HL-60 (cell line): Measurements from ENCODE around the gene TFAP2A.
A peak's percentile ranks its signal among the peaks of the same experiment; 100 is the strongest.

Source experiments
- DNase-seq, 2 experiments: peaks; one replicate each; pipeline ENCODE4 v3.0.0-alpha.2; 2010 to 2020; ENCODE audit warnings: low read depth in 1 of 2, low spot score in 1 of 2
- H3K27ac ChIP-seq: fragments of 250-450 bp; sonication (Bioruptor Pico); replicated peaks from 2 replicates; pipeline ENCODE4 v1.5.1; 2020; ENCODE audit warnings: mild to moderate bottlenecking, moderate library complexity
- H3K27me3 ChIP-seq: fragments of 250-450 bp; sonication (Bioruptor Pico); 2 replicates; pipeline ENCODE4 v1.5.1; 2021; ENCODE audit warnings: mild to moderate bottlenecking, moderate library complexity; ENCODE audit not compliant: insufficient read depth, poor library complexity, severe bottlenecking
- H3K4me3 ChIP-seq: replicated peaks from 2 replicates; pipeline ENCODE4 v1.5.1; 2011; ENCODE audit warnings: mild to moderate bottlenecking, control low read depth, low read length; ENCODE audit not compliant: insufficient read depth
- CTCF ChIP-seq: IDR thresholded peaks from one replicate; pipeline ENCODE4 v1.5.1; 2011; ENCODE audit warnings: low read length, control low read depth, inconsistent platforms; ENCODE audit not compliant: insufficient read depth
- GABPA ChIP-seq: IDR thresholded peaks from 2 replicates; pipeline ENCODE4 v1.6.1; 2012; ENCODE audit warnings: low read depth
- POLR2AphosphoS5 ChIP-seq: IDR thresholded peaks from 2 replicates; pipeline ENCODE4 v1.6.1; 2012; ENCODE audit warnings: low read depth
- REST ChIP-seq: IDR thresholded peaks from 2 replicates; pipeline ENCODE4 v1.6.1; 2012; ENCODE audit warnings: low read depth; ENCODE audit not compliant: insufficient replicate concordance
- SPI1 ChIP-seq: IDR thresholded peaks from 2 replicates; pipeline ENCODE4 v1.6.1; 2012; ENCODE audit warnings: low read depth, mild to moderate bottlenecking, borderline replicate concordance

Gene TFAP2A

GRCh38 chr6:10411131-10411970 is 3.5 kb downstream of the TFAP2A start:
- DNase-seq, result no peak

GRCh38 chr6:10410207-10411050 is 4.4 kb downstream of the TFAP2A start:
- peaks cover 25% of the 10 kb centered on the region for H3K27me3 ChIP-seq
- H3K4me3 ChIP-seq, result no peak overlapping the region
- TF ChIP-seq GABPA (no peak), CTCF (no peak), POLR2AphosphoS5 (no peak), REST (no peak), SPI1 (no peak)
- no peak for DNase-seq
- H3K27ac ChIP-seq, result no peak overlapping the region

More at GRCh38 chr6:10411131-10411970, 3.5 kb downstream of the TFAP2A start:
- H3K27me3 ChIP-seq, result peaks cover 32% of the 10 kb centered on the region
- H3K4me3 ChIP-seq, result peak overlapping the region; percentile 70
- TF ChIP-seq CTCF (no peak), SPI1 (no peak), GABPA (no peak), REST (no peak), POLR2AphosphoS5 (no peak)
- H3K27ac ChIP-seq, result peak overlapping the region; percentile 51; the same call in 1 of the 2 replicates

- peaks cover 18% of the 10 kb centered on the region for H3K27me3 ChIP-seq
- H3K27ac ChIP-seq, result no peak overlapping the region
- no peak overlapping the region for H3K4me3 ChIP-seq
- no peak for DNase-seq
- TF ChIP-seq REST (no peak), CTCF (no peak), POLR2AphosphoS5 (no peak), GABPA (no peak), SPI1 (no peak)
These were observed 5.1 kb downstream of the TFAP2A start for GRCh38 chr6:10409731-10410206.
